B cell (primary cell): ENCODE results near the gene HMGB2. TPM values are rescaled to one million over a fixed set of nuclear protein-coding genes. Genes with fewer than 3 reads are reported as not detected.

Source experiments
- ATAC-seq: fragments of 200-7000 bp; cut with Tn5 transposase; one replicate; pipeline ENCODE4 v1.10.0; 2021; ENCODE audit warnings: low read depth, mild to moderate bottlenecking, moderate number of reproducible peaks, moderate library complexity
- CTCF ChIA-PET: fragments of 350-600 bp; sonication (Branson Sonifier 250); formaldehyde crosslinking; loops from one replicate; lab custom pipeline; 2021; ENCODE audit warnings: antibody characterized with exemption, inconsistent platforms; lab: Charles Lee
- POLR2A ChIA-PET: fragments of 350-600 bp; sonication (Branson Sonifier 250); formaldehyde crosslinking; loops from one replicate; lab custom pipeline; 2021; ENCODE audit warnings: antibody characterized with exemption; lab: Charles Lee
- DNase-seq: peaks from one replicate; pipeline ENCODE4 v3.0.0; 2013
- H2AFZ ChIP-seq: 2 replicates; pipeline ENCODE4 v1.6.1; 2012; ENCODE audit warnings: mild to moderate bottlenecking, low read depth, low read length; ENCODE audit not compliant: insufficient read depth, poor library complexity, severe bottlenecking
- H3K27ac ChIP-seq, 2 donors: 1 replicate in 1 of 2; 2 replicates in 1 of 2; pipeline ENCODE4 v1.5.1; 2012 to 2013; ENCODE audit warnings: low read length in 2 of 2, mild to moderate bottlenecking in 2 of 2, moderate library complexity in 1 of 2
- H3K27me3 ChIP-seq, 4 experiments: fragments of 200-600 bp in 1 of 4; sonication (generic) in 1 of 4; replicated peaks in 1 of 4; 1 replicate in 2 of 4; 2 replicates in 2 of 4; pipeline versions ENCODE4 v1.6.1 to v1.7.0; 2013 to 2016; ENCODE audit warnings: low read length in 3 of 4, mild to moderate bottlenecking in 2 of 4, mixed read lengths in 1 of 4, moderate library complexity in 1 of 4; ENCODE audit not compliant: insufficient read depth in 4 of 4, control insufficient read depth in 3 of 4; ENCODE audit errors: control extremely low read depth in 1 of 4
- H3K36me3 ChIP-seq, 2 experiments: replicated peaks in 1 of 2; 1 replicate in 1 of 2; 2 replicates in 1 of 2; pipeline versions ENCODE4 v1.6.1 to v1.7.1; 2013; ENCODE audit warnings: low read length in 1 of 2; ENCODE audit not compliant: insufficient read depth in 2 of 2, control insufficient read depth in 1 of 2; ENCODE audit errors: control extremely low read depth in 1 of 2, extremely low read depth in 1 of 2
- H3K4me1 ChIP-seq, 2 donors: fragments of 200-600 bp in 1 of 2; sonication (generic) in 1 of 2; 1 replicate in 1 of 2; 2 replicates in 1 of 2; pipeline versions ENCODE4 v1.5.1 to v1.6.1; 2013 to 2017; ENCODE audit warnings: low read length in 2 of 2; ENCODE audit not compliant: control insufficient read depth in 2 of 2, insufficient read depth in 2 of 2
- H3K4me2 ChIP-seq: replicated peaks from 2 replicates; pipeline ENCODE3; 2012; ENCODE audit warnings: mild to moderate bottlenecking, low read depth, low read length; ENCODE audit not compliant: poor library complexity, severe bottlenecking
- H3K4me3 ChIP-seq, 5 experiments: fragments of 200-600 bp in 1 of 5; sonication (generic) in 1 of 5; 1 replicate in 3 of 5; 2 replicates in 2 of 5; pipeline versions ENCODE4 v1.5.1 to v1.7.0; 2011 to 2016; ENCODE audit warnings: low read length in 4 of 5, mild to moderate bottlenecking in 4 of 5, low read depth in 2 of 5, control low read depth in 1 of 5, moderate library complexity in 1 of 5; ENCODE audit not compliant: insufficient read depth in 1 of 5; ENCODE audit errors: control extremely low read depth in 1 of 5, extremely low read depth in 1 of 5
- H3K79me2 ChIP-seq: fragments of 200-600 bp; sonication (generic); one replicate; pipeline ENCODE4 v1.6.0; 2016; ENCODE audit warnings: low read length; ENCODE audit not compliant: control insufficient read depth, insufficient read depth
- H3K9ac ChIP-seq: fragments of 200-600 bp; sonication (generic); 2 replicates; pipeline ENCODE4 v1.6.1; 2017; ENCODE audit warnings: mild to moderate bottlenecking, low read length, moderate library complexity
- H3K9me3 ChIP-seq, 3 donors: one replicate each; pipeline versions ENCODE4 v1.6.1 to v1.7.1; 2013; ENCODE audit warnings: low read length in 2 of 3; ENCODE audit not compliant: control insufficient read depth in 2 of 3, insufficient read depth in 1 of 3; ENCODE audit errors: control extremely low read depth in 1 of 3
- H4K20me1 ChIP-seq: 2 replicates; pipeline ENCODE4 v1.6.0; 2012; ENCODE audit warnings: mild to moderate bottlenecking, low read length; ENCODE audit not compliant: insufficient read depth, control insufficient read depth, poor library complexity, severe bottlenecking
- H3K27ac Mint-ChIP-seq: one replicate; pipeline ENCODE4 v1.8.0; 2021; ENCODE audit warnings: mixed read lengths
- H3K27me3 Mint-ChIP-seq: one replicate; pipeline ENCODE4 v1.8.0; 2021; ENCODE audit warnings: mixed read lengths
- H3K4me1 Mint-ChIP-seq: one replicate; pipeline ENCODE4 v1.8.0; 2021; ENCODE audit warnings: mixed read lengths
- H3K4me3 Mint-ChIP-seq: one replicate; pipeline ENCODE4 v1.8.0; 2021; ENCODE audit warnings: mixed read lengths
- H3K9me3 Mint-ChIP-seq: one replicate; pipeline ENCODE4 v1.8.0; 2022; ENCODE audit warnings: mixed read lengths; ENCODE audit not compliant: insufficient read depth
- EZH2 ChIP-seq: IDR thresholded peaks from 2 replicates; pipeline ENCODE4 v1.6.1; 2012; ENCODE audit warnings: borderline replicate concordance, low read depth, mild to moderate bottlenecking, moderate library complexity, low read length; ENCODE audit not compliant: insufficient read depth, poor library complexity, severe bottlenecking
- WGBS: methylation state at CpG from one replicate; pipeline ENCODE4 v1.1.5; 2013; ENCODE audit warnings: missing lambda C conversion rate; ENCODE audit not compliant: insufficient coverage; 5-methylcytosine and 5-hydroxymethylcytosine counted together
- intact Hi-C: fragments of 100-400 bp; cut with micrococcal nuclease; formaldehyde crosslinking; loops from one replicate; pipeline ENCODE4 v1.10.0; 2022
- polyA plus RNA-seq: library from polyadenylated mRNA; depleted of rRNA; stranded (reverse); fragments of >200 nt; gene quantifications from 2 replicates; pipeline ENCODE4 v1.2.3, GENCODE V29; 2012
- total RNA-seq, 2 donors: library from RNA; stranded (reverse); fragments of 120-200 nt in 1 of 2; gene quantifications; 1 replicate in 1 of 2; 2 replicates in 1 of 2; pipeline versions ENCODE4 v1.2.3 to v1.2.4, GENCODE V29; 2013 to 2022
- TF ChIP-seq, protein P1 (sequence below): fragments of 200-600 bp; IDR thresholded peaks from one replicate; pipeline ENCODE4 v1.8.0; 2022; ENCODE audit warnings: antibody characterized with exemption, mild to moderate bottlenecking

Gene HMGB2
- total and polyA plus RNA-seq, 2 donors (not counting 1 experiment from before 2014, with no cell fraction given) = 44.1 to 82.5 TPM

DNA sequence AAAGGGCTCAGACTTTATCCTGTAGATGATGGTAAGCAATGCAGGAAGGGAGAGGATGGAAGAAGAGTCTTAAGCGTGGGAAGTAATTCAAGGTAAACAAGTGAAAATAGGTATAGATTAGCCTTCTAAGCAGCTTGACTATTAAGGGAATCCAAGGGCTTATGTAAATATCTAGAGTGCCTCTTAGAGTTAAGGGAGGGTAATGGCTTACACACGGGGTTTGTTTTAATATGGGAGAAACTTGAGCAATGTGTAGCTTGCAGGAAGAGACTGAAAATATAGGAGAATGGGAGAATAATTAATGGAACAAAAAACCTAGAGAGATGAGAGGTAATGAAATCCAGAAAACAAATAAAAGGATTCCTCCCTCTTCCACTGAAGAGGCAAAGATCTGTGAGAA lies 23.8 kb upstream of the HMGB2 start:
- no peaks in the 10 kb centered on the region for H4K20me1 ChIP-seq
- H3K9ac ChIP-seq = no peak overlapping the region
- H3K36me3 ChIP-seq = no peaks in the 10 kb centered on the region
- peaks cover 0 to 4% (median 0%) of the 10 kb centered on the region in 3 donors for H3K9me3 ChIP-seq
- DNase-seq = no peak
- ChIA-PET POLR2A (no interaction called here), CTCF (interaction anchor here (1.2 to 1.6 kb wide), 3 partner anchors 12 to 57 kb away, joined by 3 to 4 read pairs (median 3); no protein-coding TSS in a partner anchor)
- H3K4me1 ChIP-seq = no peaks in the 10 kb centered on the region
- no peak for TF ChIP-seq EZH2
- TF ChIP-seq, protein P1, sequence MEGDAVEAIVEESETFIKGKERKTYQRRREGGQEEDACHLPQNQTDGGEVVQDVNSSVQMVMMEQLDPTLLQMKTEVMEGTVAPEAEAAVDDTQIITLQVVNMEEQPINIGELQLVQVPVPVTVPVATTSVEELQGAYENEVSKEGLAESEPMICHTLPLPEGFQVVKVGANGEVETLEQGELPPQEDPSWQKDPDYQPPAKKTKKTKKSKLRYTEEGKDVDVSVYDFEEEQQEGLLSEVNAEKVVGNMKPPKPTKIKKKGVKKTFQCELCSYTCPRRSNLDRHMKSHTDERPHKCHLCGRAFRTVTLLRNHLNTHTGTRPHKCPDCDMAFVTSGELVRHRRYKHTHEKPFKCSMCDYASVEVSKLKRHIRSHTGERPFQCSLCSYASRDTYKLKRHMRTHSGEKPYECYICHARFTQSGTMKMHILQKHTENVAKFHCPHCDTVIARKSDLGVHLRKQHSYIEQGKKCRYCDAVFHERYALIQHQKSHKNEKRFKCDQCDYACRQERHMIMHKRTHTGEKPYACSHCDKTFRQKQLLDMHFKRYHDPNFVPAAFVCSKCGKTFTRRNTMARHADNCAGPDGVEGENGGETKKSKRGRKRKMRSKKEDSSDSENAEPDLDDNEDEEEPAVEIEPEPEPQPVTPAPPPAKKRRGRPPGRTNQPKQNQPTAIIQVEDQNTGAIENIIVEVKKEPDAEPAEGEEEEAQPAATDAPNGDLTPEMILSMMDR = no peak
- Mint-ChIP-seq H3K4me1 (no peaks in the 10 kb centered on the region), H3K9me3 (no peaks in the 10 kb centered on the region), H3K27me3 (no peaks in the 10 kb centered on the region), H3K27ac (no peak overlapping the region), H3K4me3 (no peak overlapping the region)
- no peak overlapping the region for H3K27ac ChIP-seq
- no peaks in the 10 kb centered on the region for H3K79me2 ChIP-seq
- ATAC-seq = no peak
- H3K4me3 ChIP-seq = no peak overlapping the region
- H3K27me3 ChIP-seq = no peaks in the 10 kb centered on the region
- H2AFZ ChIP-seq = no peak overlapping the region
- 90% methylated on average over 2 of the region's 2 CpGs for WGBS
- H3K4me2 ChIP-seq = no peak overlapping the region
- intact Hi-C loops = no loop called here

DNA sequence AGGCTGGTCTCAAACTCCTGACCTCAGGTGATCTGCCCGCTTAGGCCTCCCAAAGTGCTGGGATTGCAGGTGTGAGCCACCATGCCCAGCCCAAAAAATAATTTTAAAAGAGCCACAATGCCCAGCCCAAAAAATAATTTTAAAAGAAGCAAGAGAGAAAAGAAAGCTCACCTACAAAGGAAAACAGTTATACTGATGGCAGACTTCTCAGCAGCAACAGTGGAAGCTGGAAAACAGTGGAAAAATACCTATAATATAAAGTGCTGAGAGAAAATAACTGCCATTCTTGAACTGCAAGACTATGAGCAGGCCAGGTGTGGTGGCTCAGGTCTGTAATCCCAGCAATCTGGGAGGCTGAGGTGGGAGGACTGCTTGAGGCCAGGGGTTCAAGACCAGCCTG lies 13.3 kb upstream of the HMGB2 start:
- Mint-ChIP-seq H3K4me1 (peaks cover 6% of the 10 kb centered on the region), H3K27ac (no peak overlapping the region), H3K9me3 (no peaks in the 10 kb centered on the region), H3K27me3 (no peaks in the 10 kb centered on the region), H3K4me3 (no peak overlapping the region)
- ATAC-seq = no peak
- DNase-seq = no peak
- H3K9me3 ChIP-seq = no peaks in the 10 kb centered on the region
- no peak overlapping the region for H3K4me3 ChIP-seq
- H3K36me3 ChIP-seq = no peaks in the 10 kb centered on the region
- no peaks in the 10 kb centered on the region for H3K79me2 ChIP-seq
- WGBS = no CpG with 5 or more reads among the region's 1 CpG
- intact Hi-C loops = no loop called here
- no peaks in the 10 kb centered on the region for H3K27me3 ChIP-seq
- no peak overlapping the region for H3K4me2 ChIP-seq
- TF ChIP-seq EZH2 = no peak
- TF ChIP-seq, protein P1 = no peak
- H2AFZ ChIP-seq = no peak overlapping the region
- H3K4me1 ChIP-seq = peaks cover 0 to 4% of the 10 kb centered on the region in 2 donors
- CTCF ChIA-PET = no interaction called here
- H4K20me1 ChIP-seq = no peaks in the 10 kb centered on the region
- no peak overlapping the region for H3K27ac ChIP-seq
- POLR2A ChIA-PET = no interaction called here
- no peak overlapping the region for H3K9ac ChIP-seq
